Osteoblast (primary cell): Measurements from ENCODE around the gene CBLL2. TPM values are rescaled to one million over a fixed set of nuclear protein-coding genes. Genes with fewer than 3 reads are reported as not detected.

Experiments used
- DNase-seq: peaks from one replicate; pipeline ENCODE4 v3.0.0; 2011; ENCODE audit warnings: low spot score, mixed read lengths; ENCODE audit not compliant: insufficient read length; ENCODE audit errors: missing footprints
- H2AFZ ChIP-seq: 2 replicates; pipeline ENCODE4 v1.6.0; 2011; ENCODE audit warnings: mild to moderate bottlenecking, low read length
- H3K27ac ChIP-seq: 2 replicates; pipeline ENCODE4 v1.5.1; 2011; ENCODE audit warnings: mild to moderate bottlenecking, low read depth, low read length, moderate library complexity
- H3K27me3 ChIP-seq: 2 replicates; pipeline ENCODE4 v1.6.0; 2012; ENCODE audit warnings: mild to moderate bottlenecking, control low read depth, inconsistent platforms, low read length, moderate library complexity; ENCODE audit not compliant: insufficient read depth
- H3K36me3 ChIP-seq: 2 replicates; pipeline ENCODE4 v1.5.1; 2011; ENCODE audit warnings: mild to moderate bottlenecking, low read length, control low read depth, moderate library complexity; ENCODE audit not compliant: insufficient read depth
- H3K4me1 ChIP-seq: 2 replicates; pipeline ENCODE4 v1.5.1; 2011; ENCODE audit warnings: mild to moderate bottlenecking, low read length, control low read depth, moderate library complexity; ENCODE audit not compliant: insufficient read depth
- H3K4me2 ChIP-seq: 2 replicates; pipeline ENCODE4 v1.6.0; 2011; ENCODE audit warnings: mild to moderate bottlenecking, low read length; ENCODE audit not compliant: insufficient read depth
- H3K4me3 ChIP-seq: fragments of 200-600 bp; sonication (generic); 3 replicates; pipeline ENCODE4 v1.5.1; 2012; ENCODE audit warnings: mild to moderate bottlenecking, low read length, inconsistent platforms; ENCODE audit not compliant: insufficient read depth
- H3K79me2 ChIP-seq: 2 replicates; pipeline ENCODE4 v1.6.0; 2012; ENCODE audit warnings: mild to moderate bottlenecking, low read length, control low read depth, inconsistent platforms; ENCODE audit not compliant: insufficient read depth
- H3K9me3 ChIP-seq: 2 replicates; pipeline ENCODE4 v1.5.1; 2011; ENCODE audit warnings: low read depth, low read length, control low read depth
- H4K20me1 ChIP-seq: 2 replicates; pipeline ENCODE4 v1.6.0; 2012; ENCODE audit warnings: mild to moderate bottlenecking, low read length, control low read depth; ENCODE audit not compliant: insufficient read depth
- total RNA-seq: library from RNA; depleted of rRNA; stranded (reverse); fragments of >200 nt; gene quantifications from 2 replicates; pipeline ENCODE4 v1.2.3, GENCODE V29; 2012
- TF ChIP-seq, protein P1 (sequence below): IDR thresholded peaks from 2 replicates; pipeline ENCODE4 v1.5.1; 2011; ENCODE audit warnings: mild to moderate bottlenecking, low read depth, low read length, moderate library complexity; ENCODE audit errors: extremely low read depth

Gene CBLL2
- total RNA-seq, 1 donor = under 0.01 TPM

DNA sequence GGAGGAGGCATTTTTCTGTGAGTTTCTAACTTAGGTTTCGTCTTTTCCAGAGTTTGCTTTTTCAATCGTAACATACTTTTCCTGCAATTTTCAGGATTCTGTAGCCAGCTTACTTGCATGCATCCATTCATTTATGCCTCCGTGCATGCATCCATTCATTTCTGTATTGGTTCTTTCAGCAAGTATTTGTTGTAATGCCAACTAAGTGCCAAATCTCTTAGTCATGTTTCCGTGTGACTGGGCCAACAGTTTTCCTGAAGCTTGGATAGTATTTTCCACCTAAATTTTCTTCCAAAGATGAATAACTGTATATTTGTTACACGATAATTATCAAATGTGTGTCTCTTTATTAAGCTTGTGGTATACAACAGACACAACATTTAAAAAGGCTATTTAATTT is 41.5 kb downstream of the CBLL2 start:
- Histone ChIP-seq H3K27me3 (no peaks in the 10 kb centered on the region), H3K27ac (no peak overlapping the region), H3K9me3 (no peaks in the 10 kb centered on the region), H3K36me3 (no peaks in the 10 kb centered on the region), H4K20me1 (no peaks in the 10 kb centered on the region), H3K79me2 (no peaks in the 10 kb centered on the region), H3K4me1 (peaks cover 6% of the 10 kb centered on the region), H2AFZ (no peak overlapping the region), H3K4me2 (no peak overlapping the region), H3K4me3 (no peak overlapping the region)
- no peak for DNase-seq
- TF ChIP-seq, protein P1, sequence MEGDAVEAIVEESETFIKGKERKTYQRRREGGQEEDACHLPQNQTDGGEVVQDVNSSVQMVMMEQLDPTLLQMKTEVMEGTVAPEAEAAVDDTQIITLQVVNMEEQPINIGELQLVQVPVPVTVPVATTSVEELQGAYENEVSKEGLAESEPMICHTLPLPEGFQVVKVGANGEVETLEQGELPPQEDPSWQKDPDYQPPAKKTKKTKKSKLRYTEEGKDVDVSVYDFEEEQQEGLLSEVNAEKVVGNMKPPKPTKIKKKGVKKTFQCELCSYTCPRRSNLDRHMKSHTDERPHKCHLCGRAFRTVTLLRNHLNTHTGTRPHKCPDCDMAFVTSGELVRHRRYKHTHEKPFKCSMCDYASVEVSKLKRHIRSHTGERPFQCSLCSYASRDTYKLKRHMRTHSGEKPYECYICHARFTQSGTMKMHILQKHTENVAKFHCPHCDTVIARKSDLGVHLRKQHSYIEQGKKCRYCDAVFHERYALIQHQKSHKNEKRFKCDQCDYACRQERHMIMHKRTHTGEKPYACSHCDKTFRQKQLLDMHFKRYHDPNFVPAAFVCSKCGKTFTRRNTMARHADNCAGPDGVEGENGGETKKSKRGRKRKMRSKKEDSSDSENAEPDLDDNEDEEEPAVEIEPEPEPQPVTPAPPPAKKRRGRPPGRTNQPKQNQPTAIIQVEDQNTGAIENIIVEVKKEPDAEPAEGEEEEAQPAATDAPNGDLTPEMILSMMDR = no peak

DNA sequence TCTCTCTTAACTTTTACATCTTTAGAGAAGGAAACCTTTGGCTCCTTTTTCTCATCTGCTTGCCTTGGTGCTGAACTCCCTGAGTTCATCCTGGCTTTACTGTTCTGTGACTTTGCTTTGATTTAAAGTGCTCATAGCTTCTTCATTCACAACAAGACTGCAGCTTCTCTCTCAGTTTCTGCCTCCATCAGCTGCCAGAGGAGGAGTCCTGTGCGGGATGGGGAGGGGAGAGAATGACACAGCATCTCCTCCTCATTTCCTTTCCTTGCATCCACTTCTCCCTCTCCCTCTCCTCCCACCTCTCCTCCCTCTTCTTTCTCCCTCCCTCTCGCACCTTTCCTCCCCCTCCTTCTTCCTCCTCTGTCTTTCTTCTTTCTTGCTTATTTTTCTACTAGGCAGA is 42.0 kb downstream of the CBLL2 start:
- no peak overlapping the region for H2AFZ ChIP-seq
- no peaks in the 10 kb centered on the region for H3K79me2 ChIP-seq
- TF ChIP-seq, protein P1 = no peak
- DNase-seq = peak; percentile 18
- H3K9me3 ChIP-seq = no peaks in the 10 kb centered on the region
- H4K20me1 ChIP-seq = no peaks in the 10 kb centered on the region
- no peak overlapping the region for H3K4me3 ChIP-seq
- no peak overlapping the region for H3K27ac ChIP-seq
- H3K4me1 ChIP-seq = peaks cover 6% of the 10 kb centered on the region
- peak overlapping the region; percentile 25 for H3K4me2 ChIP-seq
- H3K27me3 ChIP-seq = no peaks in the 10 kb centered on the region
- H3K36me3 ChIP-seq = no peaks in the 10 kb centered on the region

DNA sequence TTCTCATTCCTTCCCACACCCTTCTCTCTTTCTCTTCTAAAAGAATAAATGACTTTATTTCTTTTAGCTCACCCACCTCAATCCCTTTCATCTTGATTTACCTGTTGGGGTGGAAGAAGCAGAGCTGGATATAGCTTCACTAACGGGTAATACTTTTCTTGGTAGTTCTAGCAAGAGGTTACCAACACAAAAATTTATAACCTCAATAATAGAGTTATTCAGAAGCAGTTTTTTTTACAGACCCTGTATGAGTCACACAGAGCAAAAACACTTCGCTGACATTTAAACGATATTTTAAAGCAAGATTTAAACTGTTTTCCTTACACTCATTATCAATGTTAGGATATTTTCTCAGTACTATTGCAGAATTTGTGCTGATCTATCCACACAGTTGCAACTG is 42.4 kb downstream of the CBLL2 start:
- no peak overlapping the region for H2AFZ ChIP-seq
- TF ChIP-seq, protein P1 = no peak
- no peak overlapping the region for H3K4me3 ChIP-seq
- H3K4me2 ChIP-seq = peak overlapping the region; percentile 25
- H3K27ac ChIP-seq = no peak overlapping the region
- no peak for DNase-seq
- no peaks in the 10 kb centered on the region for H3K79me2 ChIP-seq
- no peaks in the 10 kb centered on the region for H4K20me1 ChIP-seq
- H3K36me3 ChIP-seq = no peaks in the 10 kb centered on the region
- peaks cover 6% of the 10 kb centered on the region for H3K4me1 ChIP-seq
- no peaks in the 10 kb centered on the region for H3K9me3 ChIP-seq
- H3K27me3 ChIP-seq = no peaks in the 10 kb centered on the region

DNA sequence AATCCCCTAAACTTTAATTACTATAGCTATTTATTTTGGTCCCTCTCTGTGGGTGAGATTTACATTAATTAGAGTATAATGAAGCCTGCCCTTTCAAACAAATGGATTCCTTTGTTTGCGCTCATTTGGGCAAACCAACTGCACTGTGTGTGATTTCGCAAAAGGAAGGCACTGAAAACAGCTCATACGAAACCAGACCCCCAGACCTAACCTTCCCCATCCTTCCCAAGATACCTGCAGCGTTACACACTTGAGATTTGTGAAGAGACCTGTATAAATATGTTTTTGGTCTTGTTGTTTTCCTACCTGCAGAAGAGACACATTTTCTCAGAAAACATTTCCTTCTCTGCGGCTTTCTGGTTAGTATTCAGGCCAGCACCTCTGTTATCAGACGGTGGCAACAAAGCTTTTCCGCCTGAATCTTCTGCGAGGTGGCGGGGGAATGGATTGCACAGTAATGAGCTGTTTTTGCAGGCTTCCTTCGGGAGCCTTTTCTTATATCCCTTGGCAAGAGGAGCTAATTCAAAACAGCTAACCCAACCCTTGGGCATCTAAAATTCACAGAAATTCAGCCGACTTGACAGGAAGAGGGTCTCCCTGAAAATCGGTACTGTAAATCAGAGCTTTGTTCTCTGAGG is 47.6 kb downstream of the CBLL2 start:
- H4K20me1 ChIP-seq = no peaks in the 10 kb centered on the region
- H3K4me1 ChIP-seq = peaks cover 3% of the 10 kb centered on the region
- H3K4me2 ChIP-seq = no peak overlapping the region
- H3K27ac ChIP-seq = no peak overlapping the region
- H3K79me2 ChIP-seq = no peaks in the 10 kb centered on the region
- no peaks in the 10 kb centered on the region for H3K27me3 ChIP-seq
- no peak overlapping the region for H3K4me3 ChIP-seq
- no peaks in the 10 kb centered on the region for H3K9me3 ChIP-seq
- no peak overlapping the region for H2AFZ ChIP-seq
- no peaks in the 10 kb centered on the region for H3K36me3 ChIP-seq
- no peak for DNase-seq
- TF ChIP-seq, protein P1 = no peak
